Heart right ventricle (tissue), 16 donors: ENCODE results near the gene ATP2B3. TPM values are rescaled to one million over a fixed set of nuclear protein-coding genes. Genes with fewer than 3 reads are reported as not detected.
A peak's percentile ranks its signal among the peaks of the same experiment; 100 is the strongest.

Experiments used
- ATAC-seq, 8 donors: fragments of 200-7000 bp; cut with Tn5 transposase; one replicate each; pipeline ENCODE4 v1.9.1; 2020; ENCODE audit warnings: mild to moderate bottlenecking in 8 of 8, moderate library complexity in 8 of 8, moderate number of reproducible peaks in 1 of 8
- DNase-seq, 2 donors: peaks; one replicate each; pipeline ENCODE4 v3.0.0-alpha.2; 2020
- H3K27ac ChIP-seq, 10 donors: fragments of 200-600 bp; sonication (generic) in 2 of 10; one replicate each; pipeline versions ENCODE4 v1.5.0 to v1.8.0; 2020 to 2022; ENCODE audit warnings: mild to moderate bottlenecking in 3 of 10
- H3K27me3 ChIP-seq, 7 donors: fragments of 200-600 bp; one replicate each; pipeline ENCODE4 v1.8.0; 2021 to 2022; ENCODE audit warnings: mild to moderate bottlenecking in 2 of 7
- H3K36me3 ChIP-seq, 9 donors: fragments of 200-600 bp; sonication (generic) in 1 of 9; one replicate each; pipeline versions ENCODE4 v1.5.0 to v1.8.0; 2020 to 2022; ENCODE audit warnings: mild to moderate bottlenecking in 2 of 9
- H3K4me1 ChIP-seq, 9 donors: fragments of 200-600 bp; sonication (generic) in 1 of 9; one replicate each; pipeline versions ENCODE4 v1.5.0 to v1.8.0; 2020 to 2022; ENCODE audit warnings: mild to moderate bottlenecking in 4 of 9
- H3K4me3 ChIP-seq, 10 donors: fragments of 200-600 bp; sonication (generic) in 2 of 10; one replicate each; pipeline versions ENCODE4 v1.5.0 to v1.8.0; 2020 to 2022; ENCODE audit warnings: mild to moderate bottlenecking in 7 of 10, moderate library complexity in 2 of 10
- H3K9me3 ChIP-seq, 11 donors: fragments of 200-600 bp in 10 of 11; sonication (generic) in 2 of 11; one replicate each; pipeline versions ENCODE4 v1.5.0 to v1.8.0; 2013 to 2022; ENCODE audit warnings: mild to moderate bottlenecking in 2 of 11, control low read depth in 1 of 11, moderate library complexity in 1 of 11
- WGBS, 2 donors: extraction: QIAGEN DNeasy Blood & Tissue Kit; methylation state at CpG; one replicate each; pipeline ENCODE4 v1.1.7; 2013; ENCODE audit warnings: inconsistent platforms in 1 of 2; 5-methylcytosine and 5-hydroxymethylcytosine counted together
- intact Hi-C, 10 donors: fragments of 100-400 bp; cut with DNase I; formaldehyde crosslinking; loops; one replicate each; pipeline versions ENCODE4 v1.11.1 to v1.14.2; 2022
- polyA plus RNA-seq, 2 donors: library from polyadenylated mRNA; stranded (reverse); fragments of 200-250 nt; gene quantifications; one replicate each; pipeline ENCODE4 v1.2.3, GENCODE V29; 2013
- total RNA-seq, 10 donors: library from RNA; stranded (reverse); fragmentation: NEBNext Ultra II Directional in 3 of 10; extraction: Animal tissue kit (Norgen Biotek cat#: 25700) in 3 of 10; gene quantifications; one replicate each; pipeline versions ENCODE4 v1.2.1 to v1.2.4, GENCODE V29; 2021 to 2023
- TF ChIP-seq, protein P1 (sequence below), 9 donors: fragments of 200-600 bp; sonication (generic) in 2 of 9; IDR thresholded peaks; one replicate each; pipeline versions ENCODE4 v1.5.0 to v1.8.0; 2021 to 2022; ENCODE audit warnings: antibody characterized with exemption in 9 of 9, mild to moderate bottlenecking in 5 of 9, moderate library complexity in 1 of 9
- donor health status: Arrhythmogenic right ventricular cardiomyopathy.
- donor health status: ischemic (EF 13 %, LVEDD 7.1; RV severe dilation, severe dysfunction).
- donor health status: healthy with polysubstance abuse.
- donor health status: DM: no; HTN: yes; CAD: no.
- donor health status: DM: no; HTN: no; CAD: no.
- donor health status: ischemic (EF 25% LVEDD 6.9; RV normal size, moderate dysfunction).
- donor health status: ischemic (EF 25% LVEDD 5.7; RV mildly dilated, moderate dysfunction).
- donor health status: healthy.
- donor health status: DM: yes; HTN: yes; CAD: no.
- donor health status: Ischemic cardiomyopathy.
- donor health status: ischemic (EF 35%, LVEDD 5.7; RV mildly dilated, moderate dysfunction).
- donor health status: nonischemic (EF 11% LVEDD 7.7; RV severe dilation, severe dysfunction).
- donor health status: DM: yes; HTN: yes; CAD: no.
- donor health status: PGD.
- donor health status: ischemic (EF 29% LVEDD 5.4; RV normal size, mild dysfunction).
- donor health status: nonischemic (EF 23%, LVEDD 6.1; RV moderate dilation, normal function).

The ATP2B3 gene
- total and polyA plus RNA-seq, 12 donors = not detected

DNA sequence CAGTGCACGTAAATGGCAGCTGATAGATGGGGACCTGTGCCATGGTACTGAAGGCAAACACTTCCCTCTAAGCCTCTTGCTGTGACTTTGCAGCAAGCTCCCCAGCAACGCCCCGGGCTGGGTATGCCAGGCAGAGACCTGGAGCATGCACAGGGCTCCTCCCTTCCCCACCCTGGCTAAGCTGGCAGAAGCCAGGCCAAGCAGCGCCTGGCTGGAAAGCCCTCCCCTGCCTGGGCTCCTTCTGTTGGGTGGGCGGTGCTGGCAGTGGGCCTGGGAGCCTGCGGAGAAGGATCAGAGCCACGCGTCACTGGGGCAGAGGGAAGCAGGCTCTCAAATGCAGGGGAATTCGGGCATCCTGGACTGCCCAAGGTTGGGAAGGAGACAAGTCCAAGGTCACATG, 3.6 kb downstream of the ATP2B3 start:
- Histone ChIP-seq H3K9me3 (no peaks in the 10 kb centered on the region), H3K27ac (no peak overlapping the region), H3K4me3 (no peak overlapping the region), H3K36me3 (no peaks in the 10 kb centered on the region), H3K4me1 (no peaks in the 10 kb centered on the region), H3K27me3 (peaks cover 0 to 83% (median 46%) of the 10 kb centered on the region in 7 donors)
- ATAC-seq = peak in 5 of 8 donors; percentile 14 to 46 (median 16)
- no peak for DNase-seq
- intact Hi-C loops = no loop called here
- TF ChIP-seq, protein P1, sequence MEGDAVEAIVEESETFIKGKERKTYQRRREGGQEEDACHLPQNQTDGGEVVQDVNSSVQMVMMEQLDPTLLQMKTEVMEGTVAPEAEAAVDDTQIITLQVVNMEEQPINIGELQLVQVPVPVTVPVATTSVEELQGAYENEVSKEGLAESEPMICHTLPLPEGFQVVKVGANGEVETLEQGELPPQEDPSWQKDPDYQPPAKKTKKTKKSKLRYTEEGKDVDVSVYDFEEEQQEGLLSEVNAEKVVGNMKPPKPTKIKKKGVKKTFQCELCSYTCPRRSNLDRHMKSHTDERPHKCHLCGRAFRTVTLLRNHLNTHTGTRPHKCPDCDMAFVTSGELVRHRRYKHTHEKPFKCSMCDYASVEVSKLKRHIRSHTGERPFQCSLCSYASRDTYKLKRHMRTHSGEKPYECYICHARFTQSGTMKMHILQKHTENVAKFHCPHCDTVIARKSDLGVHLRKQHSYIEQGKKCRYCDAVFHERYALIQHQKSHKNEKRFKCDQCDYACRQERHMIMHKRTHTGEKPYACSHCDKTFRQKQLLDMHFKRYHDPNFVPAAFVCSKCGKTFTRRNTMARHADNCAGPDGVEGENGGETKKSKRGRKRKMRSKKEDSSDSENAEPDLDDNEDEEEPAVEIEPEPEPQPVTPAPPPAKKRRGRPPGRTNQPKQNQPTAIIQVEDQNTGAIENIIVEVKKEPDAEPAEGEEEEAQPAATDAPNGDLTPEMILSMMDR (IDR thresholded peaks at IDR 0.05) = no peak
- 30 to 55% methylated on average over 8 to 9 of the region's 9 CpGs for WGBS, 2 donors

DNA sequence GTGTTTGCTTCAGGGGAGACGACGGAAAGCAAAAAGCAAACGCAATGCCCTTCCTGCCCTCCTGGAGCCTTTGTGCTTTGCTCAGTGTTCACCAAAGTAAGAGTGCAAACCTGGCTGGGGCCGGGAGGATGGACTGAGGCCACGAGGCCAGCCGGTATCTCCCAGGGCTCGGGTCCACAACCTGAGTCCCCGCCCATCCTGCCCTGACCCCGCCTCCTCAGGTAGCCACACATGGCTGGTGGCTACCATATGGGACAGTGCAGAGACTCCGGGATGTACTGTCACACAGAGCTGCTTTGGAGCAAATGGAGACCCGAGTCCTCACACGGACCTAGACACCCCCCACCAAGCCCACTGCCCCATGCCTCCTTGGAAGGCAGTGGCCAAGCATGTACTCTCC, 4.8 kb downstream of the ATP2B3 start:
- no peaks in the 10 kb centered on the region for H3K4me1 ChIP-seq
- ATAC-seq (no peak), DNase-seq (no peak)
- no peak overlapping the region for H3K27ac ChIP-seq
- WGBS, 2 donors = 42 to 49% methylated on average over 10 to 12 of the region's 12 CpGs
- H3K4me3 ChIP-seq = no peak overlapping the region
- TF ChIP-seq, protein P1 (IDR thresholded peaks at IDR 0.05) = no peak
- intact Hi-C loops = no loop called here
- no peaks in the 10 kb centered on the region for H3K9me3 ChIP-seq
- peaks cover 0 to 84% (median 37%) of the 10 kb centered on the region in 7 donors for H3K27me3 ChIP-seq
- H3K36me3 ChIP-seq = no peaks in the 10 kb centered on the region

DNA sequence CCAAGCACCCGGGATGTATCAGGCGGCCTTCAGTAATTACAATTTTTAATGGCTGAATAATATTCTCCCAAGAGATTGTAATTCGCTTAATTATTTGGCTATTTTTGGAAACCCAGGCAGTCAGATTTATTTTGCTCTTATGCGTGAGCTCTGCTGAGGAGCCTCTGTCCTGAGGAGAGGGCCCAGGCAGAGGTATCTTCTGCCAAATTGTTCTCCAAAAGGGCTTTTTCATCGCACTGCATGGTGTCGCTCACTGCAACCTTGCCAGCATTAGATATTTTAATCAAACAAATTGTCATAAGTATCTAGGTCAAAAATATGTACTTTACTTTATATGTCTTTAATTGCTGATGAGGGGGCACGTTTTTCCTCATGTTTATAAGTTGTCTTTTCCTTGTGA, 5.8 kb downstream of the ATP2B3 start:
- Histone ChIP-seq H3K27me3 (peaks cover 0 to 88% (median 32%) of the 10 kb centered on the region in 7 donors), H3K36me3 (no peaks in the 10 kb centered on the region), H3K9me3 (no peaks in the 10 kb centered on the region), H3K4me1 (no peaks in the 10 kb centered on the region), H3K27ac (no peak overlapping the region), H3K4me3 (no peak overlapping the region)
- no peak for ATAC-seq
- DNase-seq = no peak
- 82 to 86% methylated on average over 7 of the region's 7 CpGs for WGBS, 2 donors
- TF ChIP-seq, protein P1 (IDR thresholded peaks at IDR 0.05) = no peak
- intact Hi-C loops = no loop called here

DNA sequence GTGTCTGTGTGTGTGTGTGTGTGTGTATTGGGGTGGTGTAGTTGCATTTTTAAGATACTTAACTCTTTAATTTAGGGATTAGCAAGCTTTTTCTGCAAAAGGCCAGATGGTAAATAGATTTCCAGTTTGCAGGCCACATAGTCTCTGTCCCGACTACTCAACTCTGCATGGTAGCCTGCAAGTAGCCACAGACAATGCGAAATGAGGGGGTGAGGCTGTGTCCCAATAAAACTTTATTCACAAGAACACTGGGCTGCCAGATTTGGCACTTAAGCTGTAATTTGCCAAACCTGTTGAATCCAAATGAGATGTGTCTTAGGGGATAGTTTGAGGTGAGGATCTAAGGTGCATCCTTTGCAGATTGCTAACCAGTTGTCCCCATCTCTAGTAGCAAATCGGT, 6.8 kb downstream of the ATP2B3 start:
- intact Hi-C loops = no loop called here
- H3K27ac ChIP-seq = no peak overlapping the region
- WGBS, 2 donors = 83 to 84% methylated on average over 3 of the region's 3 CpGs
- ATAC-seq (no peak), DNase-seq (no peak)
- TF ChIP-seq, protein P1 (IDR thresholded peaks at IDR 0.05) = no peak
- peaks cover 0 to 82% (median 26%) of the 10 kb centered on the region in 7 donors for H3K27me3 ChIP-seq
- no peaks in the 10 kb centered on the region for H3K9me3 ChIP-seq
- H3K4me3 ChIP-seq = no peak overlapping the region
- no peaks in the 10 kb centered on the region for H3K36me3 ChIP-seq
- H3K4me1 ChIP-seq = no peaks in the 10 kb centered on the region
